ENCODE measurements around the gene CCL20.

- TF ChIP-seq EP300 (IDR thresholded peaks at IDR 0.05) (no peak), POLR2A (IDR thresholded peaks at IDR 0.05) (no peak)
- TF ChIP-seq, protein P1, sequence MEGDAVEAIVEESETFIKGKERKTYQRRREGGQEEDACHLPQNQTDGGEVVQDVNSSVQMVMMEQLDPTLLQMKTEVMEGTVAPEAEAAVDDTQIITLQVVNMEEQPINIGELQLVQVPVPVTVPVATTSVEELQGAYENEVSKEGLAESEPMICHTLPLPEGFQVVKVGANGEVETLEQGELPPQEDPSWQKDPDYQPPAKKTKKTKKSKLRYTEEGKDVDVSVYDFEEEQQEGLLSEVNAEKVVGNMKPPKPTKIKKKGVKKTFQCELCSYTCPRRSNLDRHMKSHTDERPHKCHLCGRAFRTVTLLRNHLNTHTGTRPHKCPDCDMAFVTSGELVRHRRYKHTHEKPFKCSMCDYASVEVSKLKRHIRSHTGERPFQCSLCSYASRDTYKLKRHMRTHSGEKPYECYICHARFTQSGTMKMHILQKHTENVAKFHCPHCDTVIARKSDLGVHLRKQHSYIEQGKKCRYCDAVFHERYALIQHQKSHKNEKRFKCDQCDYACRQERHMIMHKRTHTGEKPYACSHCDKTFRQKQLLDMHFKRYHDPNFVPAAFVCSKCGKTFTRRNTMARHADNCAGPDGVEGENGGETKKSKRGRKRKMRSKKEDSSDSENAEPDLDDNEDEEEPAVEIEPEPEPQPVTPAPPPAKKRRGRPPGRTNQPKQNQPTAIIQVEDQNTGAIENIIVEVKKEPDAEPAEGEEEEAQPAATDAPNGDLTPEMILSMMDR (IDR thresholded peaks at IDR 0.05) = no peak
Observed at GRCh38 chr2:227782804-227783203, 30.8 kb upstream of the CCL20 start.

All from suprapubic skin (tissue), 3 donors.